Middle frontal gyrus (tissue), 1 donor: ENCODE results near the gene DTYMK.
A peak's percentile ranks its signal among the peaks of the same experiment; 100 is the strongest.

Source experiments
- DNase-seq: peaks from one replicate; pipeline ENCODE4 v3.0.0-alpha.2; 2015; ENCODE audit warnings: low spot score; ENCODE audit errors: extremely low spot score

Gene DTYMK

GRCh38 chr2:241706537-241706936 is 19.9 kb upstream of the DTYMK start:
- DNase-seq: no peak

- DNase-seq: no peak
Measured at GRCh38 chr2:241703032-241703604, 16.5 kb upstream of the DTYMK start.

- DNase-seq: peak; percentile 24
Measured at GRCh38 chr2:241702155-241703031, 15.8 kb upstream of the DTYMK start.

GRCh38 chr2:241701399-241702154 is 15.0 kb upstream of the DTYMK start, which contains the start of gene ING5:
ING5 (plus strand) TSS chr2:241702039; CDS start chr2:241702066, 27 bp downstream.
- DNase-seq: peak; percentile 83

GRCh38 chr2:241701149-241701398 is 14.5 kb upstream of the DTYMK start:
- no peak for DNase-seq

- no peak for DNase-seq
Measured at GRCh38 chr2:241695651-241696050, 9.0 kb upstream of the DTYMK start.

- DNase-seq: no peak
Measured at GRCh38 chr2:241692448-241692847, 5.8 kb upstream of the DTYMK start.

- DNase-seq: no peak
Measured at GRCh38 chr2:241690202-241690717, 3.6 kb upstream of the DTYMK start.

GRCh38 chr2:241689306-241689705 is 2.7 kb upstream of the DTYMK start:
- no peak for DNase-seq

- no peak for DNase-seq
Measured at GRCh38 chr2:241686324-241686649, 328 bp downstream of the DTYMK start.

GRCh38 chr2:241680827-241681599 is 5.6 kb downstream of the DTYMK start:
- no peak for DNase-seq

- DNase-seq: no peak
Measured at GRCh38 chr2:241680044-241680443, 6.6 kb downstream of the DTYMK start.

- no peak for DNase-seq
Measured at GRCh38 chr2:241678784-241679540, 7.7 kb downstream of the DTYMK start.

- DNase-seq: no peak
Measured at GRCh38 chr2:241678307-241678706, 8.3 kb downstream of the DTYMK start.

- no peak for DNase-seq
Measured at GRCh38 chr2:241677392-241677791, 9.2 kb downstream of the DTYMK start.

GRCh38 chr2:241676665-241677064 is 9.9 kb downstream of the DTYMK start:
- no peak for DNase-seq

GRCh38 chr2:241675885-241676284 is 10.7 kb downstream of the DTYMK start:
- no peak for DNase-seq

GRCh38 chr2:241673797-241674725 is 12.6 kb downstream of the DTYMK start:
- DNase-seq: no peak

- no peak for DNase-seq
Measured at GRCh38 chr2:241673189-241673663, 13.4 kb downstream of the DTYMK start.
